Choroid plexus epithelial cell (primary cell): ENCODE data around the gene DLST.

Source experiments
- DNase-seq: peaks from one replicate; pipeline ENCODE4 v3.0.0-alpha.2; 2010; ENCODE audit warnings: low read depth
- H3K4me3 ChIP-seq: 2 replicates; pipeline ENCODE4 v1.5.1; 2011; ENCODE audit warnings: low read depth, mild to moderate bottlenecking, control low read depth, low read length, moderate library complexity
- TF ChIP-seq, protein P1 (sequence below): conservative IDR thresholded peaks from 2 replicates; pipeline ENCODE4 v1.5.1; 2011; ENCODE audit warnings: low read depth, mild to moderate bottlenecking, control low read depth, inconsistent platforms, low read length, moderate library complexity

DLST gene

GRCh38 chr14:74949191-74949601 is 67.5 kb downstream of the DLST start:
- no peak for DNase-seq
- TF ChIP-seq, protein P1, sequence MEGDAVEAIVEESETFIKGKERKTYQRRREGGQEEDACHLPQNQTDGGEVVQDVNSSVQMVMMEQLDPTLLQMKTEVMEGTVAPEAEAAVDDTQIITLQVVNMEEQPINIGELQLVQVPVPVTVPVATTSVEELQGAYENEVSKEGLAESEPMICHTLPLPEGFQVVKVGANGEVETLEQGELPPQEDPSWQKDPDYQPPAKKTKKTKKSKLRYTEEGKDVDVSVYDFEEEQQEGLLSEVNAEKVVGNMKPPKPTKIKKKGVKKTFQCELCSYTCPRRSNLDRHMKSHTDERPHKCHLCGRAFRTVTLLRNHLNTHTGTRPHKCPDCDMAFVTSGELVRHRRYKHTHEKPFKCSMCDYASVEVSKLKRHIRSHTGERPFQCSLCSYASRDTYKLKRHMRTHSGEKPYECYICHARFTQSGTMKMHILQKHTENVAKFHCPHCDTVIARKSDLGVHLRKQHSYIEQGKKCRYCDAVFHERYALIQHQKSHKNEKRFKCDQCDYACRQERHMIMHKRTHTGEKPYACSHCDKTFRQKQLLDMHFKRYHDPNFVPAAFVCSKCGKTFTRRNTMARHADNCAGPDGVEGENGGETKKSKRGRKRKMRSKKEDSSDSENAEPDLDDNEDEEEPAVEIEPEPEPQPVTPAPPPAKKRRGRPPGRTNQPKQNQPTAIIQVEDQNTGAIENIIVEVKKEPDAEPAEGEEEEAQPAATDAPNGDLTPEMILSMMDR = no peak
- H3K4me3 ChIP-seq = no peak overlapping the region

DNA sequence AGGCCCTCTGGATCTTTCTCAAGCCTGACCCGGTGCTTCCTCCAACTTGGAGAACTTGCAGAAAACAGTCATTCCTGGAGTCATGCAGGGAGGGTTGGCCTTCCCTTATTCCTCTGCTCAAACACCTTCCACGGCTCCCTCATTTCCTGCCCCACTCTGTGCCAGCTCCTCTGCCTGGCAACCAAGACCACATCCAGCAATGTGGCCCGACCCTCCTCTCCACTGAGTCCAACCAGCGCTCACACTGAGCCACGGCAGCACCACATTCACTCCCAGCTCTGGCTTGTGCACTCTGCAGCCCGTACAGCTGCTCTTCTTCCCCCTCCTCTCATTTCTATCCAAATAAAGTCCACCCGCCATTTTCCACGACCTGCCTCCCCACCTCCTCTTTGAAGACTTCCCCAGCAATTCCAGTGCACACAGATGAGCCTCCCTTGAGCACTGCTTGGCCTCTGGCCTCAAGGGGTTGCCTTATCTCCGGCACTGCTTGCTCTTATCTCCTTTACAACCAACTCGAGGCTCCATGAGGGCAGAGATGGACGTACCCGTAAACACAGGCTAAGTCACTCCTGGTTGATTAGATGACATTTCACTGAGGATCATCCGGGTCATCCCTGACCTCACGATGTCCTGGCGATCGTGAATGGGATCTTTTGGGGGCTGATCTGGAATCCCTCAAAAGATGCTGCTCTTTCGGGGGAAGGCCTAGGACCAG is 68.3 kb downstream of the DLST start:
- no peak overlapping the region for H3K4me3 ChIP-seq
- no peak for DNase-seq
- TF ChIP-seq, protein P1 = no peak

DNA sequence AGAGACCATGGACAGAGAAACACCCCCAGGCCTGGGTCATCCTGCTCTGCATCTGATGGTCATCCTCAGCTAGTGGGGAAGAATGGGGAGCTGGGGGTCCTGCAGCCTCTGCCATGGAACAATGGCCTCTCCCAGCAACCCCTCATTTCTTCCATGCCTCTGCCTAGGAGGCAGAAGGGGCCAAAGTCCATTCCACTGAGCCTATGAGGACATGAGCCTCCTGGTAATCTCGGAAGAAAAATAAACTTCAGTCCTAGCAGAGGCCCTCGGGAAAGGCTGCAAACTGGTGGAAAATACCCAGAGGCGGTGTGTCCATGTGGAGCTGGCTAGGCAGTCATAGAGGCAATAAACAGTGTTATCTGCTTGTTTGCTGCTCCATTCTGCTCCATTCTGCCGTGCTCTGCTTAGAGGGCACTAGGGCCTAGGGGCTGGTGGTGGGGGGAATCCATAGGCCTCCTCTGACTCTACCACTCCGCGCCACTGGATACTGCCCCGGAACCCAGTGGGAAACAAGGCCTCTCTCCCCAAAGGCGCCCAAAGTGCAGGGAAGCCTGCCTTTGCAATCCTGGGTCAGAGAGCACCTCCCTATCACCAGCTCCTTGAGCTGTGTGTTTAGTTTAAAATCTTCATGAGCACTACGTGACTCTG is 69.2 kb downstream of the DLST start:
- peak; percentile 37 for DNase-seq
- TF ChIP-seq, protein P1 = no peak
- H3K4me3 ChIP-seq = no peak overlapping the region

- TF ChIP-seq, protein P1 = no peak
- no peak for DNase-seq
- no peak overlapping the region for H3K4me3 ChIP-seq
These were observed 69.9 kb downstream of the DLST start for GRCh38 chr14:74951443-74952179.

DNA sequence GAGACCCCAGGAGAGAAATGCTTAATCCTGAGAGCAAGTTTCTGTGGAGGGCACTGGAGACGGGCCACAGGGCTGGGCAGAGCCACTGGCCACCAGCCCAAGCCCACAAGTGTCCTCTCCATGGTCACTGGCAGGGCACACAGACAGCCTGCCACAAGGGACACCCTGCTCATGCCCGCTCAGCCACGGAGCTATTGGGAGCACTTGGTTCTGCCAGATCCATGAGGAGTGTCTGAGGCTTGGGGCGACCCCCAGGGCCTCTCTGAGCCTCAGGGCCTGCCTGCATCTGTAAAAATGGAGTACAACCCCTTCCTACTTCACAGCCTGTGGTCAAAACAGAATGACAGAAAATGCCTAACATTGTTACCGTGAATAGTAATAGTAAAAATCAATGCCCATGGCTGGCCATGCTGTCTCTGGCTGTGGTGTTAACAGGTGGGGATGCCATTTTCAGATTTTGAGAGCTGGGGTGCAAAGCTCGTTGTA is 70.5 kb downstream of the DLST start:
- H3K4me3 ChIP-seq = no peak overlapping the region
- no peak for DNase-seq
- TF ChIP-seq, protein P1 = no peak

- DNase-seq = no peak
- TF ChIP-seq, protein P1 = no peak
- H3K4me3 ChIP-seq = peak overlapping the region; percentile 63
These were observed 71.2 kb downstream of the DLST start for GRCh38 chr14:74952697-74953484.
